ENCODE results near the gene API5.

The API5 gene

GRCh38 chr11:43358279-43358800 is 46.5 kb downstream of the API5 start:
- no peak for DNase-seq (ENCODE audit: low spot score)
- TF ChIP-seq CTCF (conservative IDR thresholded peaks at IDR 0.05; ENCODE audit: low read depth) = no peak
- peak overlapping the region; percentile 84 for H3K27ac ChIP-seq
- POLR2A ChIA-PET (ENCODE audit: low non-redundant PET) = no interaction called here
- CTCF ChIA-PET = interaction anchor here (0.6 to 1.5 kb wide), 2 partner anchors 46 to 61 kb away, joined by 3 to 4 read pairs; partner anchors contain the start of gene API5

GRCh38 chr11:43358801-43359421 is 47.1 kb downstream of the API5 start, which contains the start of gene TTC17:
TSS of gene TTC17 (plus strand) at chr11:43358920. CDS start at chr11:43358955, 35 bp downstream.
- CTCF ChIA-PET = interaction anchor here (0.6 to 1.5 kb wide), 2 partner anchors 46 to 61 kb away, joined by 3 to 4 read pairs; partner anchors contain the start of gene API5
- peak within 1 kb of the TSS; percentile 84 for H3K27ac ChIP-seq
- TF ChIP-seq CTCF (conservative IDR thresholded peaks at IDR 0.05; ENCODE audit: low read depth) = no peak
- POLR2A ChIA-PET (ENCODE audit: low non-redundant PET) = no interaction called here
- DNase-seq (ENCODE audit: low spot score) = peak; percentile 89

GRCh38 chr11:43359422-43359818 is 47.6 kb downstream of the API5 start:
- peak; percentile 39 for DNase-seq (ENCODE audit: low spot score)
- TF ChIP-seq CTCF (conservative IDR thresholded peaks at IDR 0.05; ENCODE audit: low read depth) = no peak

GRCh38 chr11:43360361-43361032 is 48.7 kb downstream of the API5 start:
- POLR2A ChIA-PET (ENCODE audit: low non-redundant PET) = no interaction called here
- CTCF ChIA-PET = no interaction called here
- H3K27ac ChIP-seq = no peak overlapping the region
- TF ChIP-seq CTCF (conservative IDR thresholded peaks at IDR 0.05; ENCODE audit: low read depth) = no peak
- DNase-seq (ENCODE audit: low spot score) = no peak

More at GRCh38 chr11:43359422-43359818, 47.6 kb downstream of the API5 start:
- ChIA-PET CTCF (interaction anchor here (0.6 to 1.5 kb wide), 3 partner anchors 17 to 209 kb away, joined by 3 to 4 read pairs (median 4); partner anchors contain the start of gene API5), POLR2A (ENCODE audit: low non-redundant PET) (no interaction called here)
- peak overlapping the region; percentile 84 for H3K27ac ChIP-seq

GRCh38 chr11:43366677-43367076 is 54.9 kb downstream of the API5 start:
- ChIA-PET POLR2A (ENCODE audit: low non-redundant PET) (no interaction called here), CTCF (no interaction called here)
- no peak for TF ChIP-seq CTCF (conservative IDR thresholded peaks at IDR 0.05; ENCODE audit: low read depth)
- no peak for DNase-seq (ENCODE audit: low spot score)
- H3K27ac ChIP-seq = no peak overlapping the region

GRCh38 chr11:43367382-43368178 is 55.8 kb downstream of the API5 start:
- TF ChIP-seq CTCF (conservative IDR thresholded peaks at IDR 0.05; ENCODE audit: low read depth) = no peak
- DNase-seq (ENCODE audit: low spot score) = no peak
- POLR2A ChIA-PET (ENCODE audit: low non-redundant PET) = no interaction called here
- H3K27ac ChIP-seq = no peak overlapping the region
- CTCF ChIA-PET = no interaction called here

All from RWPE1 (cell line).